Ovary (tissue), 9 donors: ENCODE results near the gene E2F4. TPM values are rescaled to one million over a fixed set of nuclear protein-coding genes. Genes with fewer than 3 reads are reported as not detected.

Experiments used
- DNase-seq, 5 donors: peaks; one replicate each; pipeline ENCODE4 v3.0.0-alpha.2; 2019 to 2020
- H3K27ac ChIP-seq, 2 donors: fragments of 200-600 bp; one replicate each; pipeline versions ENCODE4 v1.5.1 to v1.8.0; 2019 to 2022
- H3K27me3 ChIP-seq: fragments of 200-600 bp; one replicate; pipeline ENCODE4 v1.8.0; 2022
- H3K36me3 ChIP-seq: fragments of 200-600 bp; sonication (generic); one replicate; pipeline ENCODE4 v1.5.1; 2019
- H3K4me1 ChIP-seq: one replicate; pipeline ENCODE4 v1.8.1; 2013; ENCODE audit warnings: mild to moderate bottlenecking, moderate library complexity; ENCODE audit not compliant: insufficient read depth
- H3K4me3 ChIP-seq: fragments of 200-600 bp; sonication (generic); one replicate; pipeline ENCODE4 v1.5.1; 2017
- H3K9me3 ChIP-seq, 2 donors: fragments of 200-600 bp in 1 of 2; sonication (generic) in 1 of 2; one replicate each; pipeline versions ENCODE4 v1.5.1 to v1.8.1; 2013 to 2019; ENCODE audit warnings: mild to moderate bottlenecking in 1 of 2, moderate library complexity in 1 of 2
- CTCF ChIP-seq, 3 donors: fragments of 450-650 bp in 2 of 3; fragments of 200-600 bp in 1 of 3; IDR thresholded peaks; one replicate each; pipeline versions ENCODE4 v1.5.1 to v1.8.0; 2016 to 2022; ENCODE audit warnings: antibody characterized with exemption in 3 of 3, mild to moderate bottlenecking in 1 of 3
- EP300 ChIP-seq: sonication (generic); formaldehyde crosslinking; IDR thresholded peaks from one replicate; pipeline ENCODE4 v1.6.1; 2017; ENCODE audit warnings: antibody characterized with exemption
- POLR2A ChIP-seq: fragments of 450-650 bp; IDR thresholded peaks from one replicate; pipeline ENCODE4 v1.6.1; 2017; ENCODE audit warnings: antibody characterized with exemption, mild to moderate bottlenecking, moderate library complexity
- WGBS, 3 donors: extraction: QIAGEN DNeasy Blood & Tissue Kit in 1 of 3; methylation state at CpG; one replicate each; pipeline versions ENCODE4 v1.1.5 to v1.1.7; 2013 to 2017; 5-methylcytosine and 5-hydroxymethylcytosine counted together
- intact Hi-C, 4 donors: fragments of 100-400 bp; cut with DNase I; formaldehyde crosslinking; loops; one replicate each; pipeline versions ENCODE4 v1.11.0 to v1.15.1; 2022 to 2023
- polyA plus RNA-seq, 2 donors: library from polyadenylated mRNA; stranded (reverse); fragments of 200-250 nt in 1 of 2; fragments of 350-450 nt in 1 of 2; fragmentation: Illumina TruSeq in 1 of 2; extraction: RNeasy Lipid Tissue Mini Kit (QIAGEN cat#74804) in 1 of 2; gene quantifications; one replicate each; pipeline ENCODE4 v1.2.3, GENCODE V29; 2013 to 2014
- total RNA-seq, 7 donors: library from RNA; depleted of rRNA in 2 of 7; stranded (reverse); fragments of >200 nt in 2 of 7; fragmentation: NEBNext Ultra II Directional in 3 of 7; extraction: Animal tissue kit (Norgen Biotek cat#: 25700) in 3 of 7; gene quantifications; one replicate each; pipeline versions ENCODE4 v1.1.0 to v1.2.4, GENCODE V29; 2016 to 2023
- donor health status: DM: no; HTN: no; CAD: no; lungs with moderate emphysema.
- donor health status: DM: no; HTN: no; CAD: no.
- donor health status: Bipolar disorder and iron deficiency.
- donor health status: DM: yes; HTN: yes; CAD: no.
- donor health status: DM: no; HTN: no; CAD: no.
- donor health status: DM: yes; HTN: yes; CAD: no.

Gene E2F4
- total and polyA plus RNA-seq, 9 donors = 17.6 to 75.7 (median 49.7) TPM

DNA sequence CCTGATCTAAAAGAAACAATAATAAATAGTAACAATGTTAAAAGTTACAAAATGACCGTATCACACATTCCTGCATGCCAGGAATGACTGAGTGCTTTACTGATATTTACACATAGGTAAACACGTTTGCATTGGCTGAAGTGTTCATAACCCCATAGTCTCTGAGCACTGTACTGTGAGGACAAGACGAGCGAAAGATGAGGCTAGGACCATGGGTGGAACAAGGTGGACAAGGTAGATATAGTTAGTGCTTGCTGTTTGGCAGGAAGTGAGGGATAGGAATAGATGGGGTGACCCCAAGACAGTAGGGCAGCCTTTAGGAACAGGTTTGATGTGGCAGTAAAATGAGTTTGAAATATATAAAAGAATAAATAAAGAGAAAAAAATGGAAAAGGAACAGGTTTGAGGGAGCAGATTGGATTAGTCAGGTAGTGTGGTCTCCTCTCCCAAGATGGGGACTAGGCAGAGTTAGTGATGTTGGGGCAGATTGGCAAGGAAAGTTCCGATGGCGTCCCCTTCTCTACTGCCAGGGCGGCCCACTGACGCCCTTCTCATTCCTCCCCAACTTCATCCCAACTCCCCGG lies 452 bp upstream of the E2F4 start:
- H3K4me3 ChIP-seq = peak overlapping the region; percentile 92
- no peaks in the 10 kb centered on the region for H3K36me3 ChIP-seq
- H3K9me3 ChIP-seq = no peaks in the 10 kb centered on the region
- peaks cover 10% of the 10 kb centered on the region for H3K4me1 ChIP-seq
- no peak for DNase-seq
- intact Hi-C loops = no loop called here
- no peaks in the 10 kb centered on the region for H3K27me3 ChIP-seq
- no peak for TF ChIP-seq POLR2A
- TF ChIP-seq EP300 = no peak
- no peak for TF ChIP-seq CTCF (IDR thresholded peaks at IDR 0.05)
- WGBS, 3 donors = 17 to 19% (median 17%) methylated on average over 9 of the region's 9 CpGs
- H3K27ac ChIP-seq = no peak overlapping the region

DNA sequence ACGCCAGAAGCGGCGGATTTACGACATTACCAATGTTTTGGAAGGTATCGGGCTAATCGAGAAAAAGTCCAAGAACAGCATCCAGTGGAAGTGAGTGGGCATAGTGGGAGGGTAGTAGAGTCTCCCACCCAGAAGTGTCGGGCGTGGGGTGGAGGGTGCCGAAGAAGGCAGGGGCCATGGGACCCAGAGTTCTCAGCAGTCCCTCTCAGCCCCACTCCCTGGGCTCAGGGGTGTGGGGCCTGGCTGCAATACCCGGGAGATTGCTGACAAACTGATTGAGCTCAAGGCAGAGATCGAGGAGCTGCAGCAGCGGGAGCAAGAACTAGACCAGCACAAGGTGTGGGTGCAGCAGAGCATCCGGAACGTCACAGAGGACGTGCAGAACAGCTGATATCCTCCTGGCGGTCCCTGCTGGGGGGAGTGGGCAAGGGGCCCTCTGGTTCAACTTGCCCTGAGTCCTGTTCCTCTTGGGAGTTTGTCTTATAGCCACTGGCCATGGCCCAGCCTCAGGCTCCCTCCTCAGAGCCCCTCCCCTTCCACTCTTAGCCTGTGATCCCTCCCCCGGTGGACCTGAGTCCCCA lies 916 bp downstream of the E2F4 start:
- no peaks in the 10 kb centered on the region for H3K27me3 ChIP-seq
- no peaks in the 10 kb centered on the region for H3K36me3 ChIP-seq
- WGBS, 3 donors = 16 to 32% (median 19%) methylated on average over 17 of the region's 17 CpGs
- H3K9me3 ChIP-seq = no peaks in the 10 kb centered on the region
- H3K4me3 ChIP-seq = peak overlapping the region; percentile 92
- intact Hi-C loops = no loop called here
- TF ChIP-seq CTCF (IDR thresholded peaks at IDR 0.05) (no peak), POLR2A (no peak), EP300 (no peak)
- DNase-seq = no peak
- H3K4me1 ChIP-seq = peaks cover 10% of the 10 kb centered on the region
- peak overlapping the region in 1 of 2 donors; percentile 1 for H3K27ac ChIP-seq

DNA sequence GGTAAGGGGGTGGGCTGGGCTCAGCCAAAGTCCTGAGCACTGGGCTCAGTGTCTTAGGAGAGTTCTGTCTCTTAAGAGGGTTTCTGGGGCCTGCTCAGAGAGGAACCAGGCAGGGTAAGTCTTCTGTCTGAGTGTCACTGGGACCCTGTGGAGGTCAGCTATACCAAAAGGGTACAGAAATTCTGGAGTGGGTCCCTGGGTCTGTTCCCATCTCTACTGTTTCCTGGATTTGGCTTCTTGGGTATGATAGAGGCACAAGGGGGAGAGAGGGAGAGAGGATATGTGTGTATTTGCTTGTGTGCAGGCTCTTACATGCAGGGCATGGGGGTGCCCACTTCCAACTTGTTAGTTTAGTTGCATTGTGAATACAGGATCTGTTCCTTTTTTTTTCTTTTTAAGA lies 1.6 kb downstream of the E2F4 start:
- H3K36me3 ChIP-seq = no peaks in the 10 kb centered on the region
- H3K27me3 ChIP-seq = no peaks in the 10 kb centered on the region
- H3K4me3 ChIP-seq = no peak overlapping the region
- TF ChIP-seq EP300 (no peak), CTCF (IDR thresholded peaks at IDR 0.05) (no peak), POLR2A (no peak)
- H3K27ac ChIP-seq = no peak overlapping the region
- H3K4me1 ChIP-seq = peaks cover 10% of the 10 kb centered on the region
- no peaks in the 10 kb centered on the region for H3K9me3 ChIP-seq
- no peak for DNase-seq
- intact Hi-C loops = no loop called here

GRCh38 chr16:67194260-67194659 lies 2.3 kb downstream of the E2F4 start:
- H3K27ac ChIP-seq = no peak overlapping the region
- H3K27me3 ChIP-seq = no peaks in the 10 kb centered on the region
- H3K4me1 ChIP-seq = peaks cover 10% of the 10 kb centered on the region
- 88 to 98% (median 93%) methylated on average over 5 to 6 of the region's 6 CpGs for WGBS, 3 donors
- no peaks in the 10 kb centered on the region for H3K36me3 ChIP-seq
- intact Hi-C loops = no loop called here
- DNase-seq = no peak
- TF ChIP-seq CTCF (IDR thresholded peaks at IDR 0.05) (no peak), POLR2A (no peak), EP300 (no peak)
- no peak overlapping the region for H3K4me3 ChIP-seq
- H3K9me3 ChIP-seq = no peaks in the 10 kb centered on the region
